ENCODE measurements around the gene NPC1L1. TPM values are rescaled to one million over a fixed set of nuclear protein-coding genes. Genes with fewer than 3 reads are reported as not detected.

NPC1L1 gene
- total RNA-seq, 3 donors from 2014 or later (not counting 1 experiment from before 2014, with no cell fraction given) = 0.10 to 0.16 TPM; not detected in 1

DNA sequence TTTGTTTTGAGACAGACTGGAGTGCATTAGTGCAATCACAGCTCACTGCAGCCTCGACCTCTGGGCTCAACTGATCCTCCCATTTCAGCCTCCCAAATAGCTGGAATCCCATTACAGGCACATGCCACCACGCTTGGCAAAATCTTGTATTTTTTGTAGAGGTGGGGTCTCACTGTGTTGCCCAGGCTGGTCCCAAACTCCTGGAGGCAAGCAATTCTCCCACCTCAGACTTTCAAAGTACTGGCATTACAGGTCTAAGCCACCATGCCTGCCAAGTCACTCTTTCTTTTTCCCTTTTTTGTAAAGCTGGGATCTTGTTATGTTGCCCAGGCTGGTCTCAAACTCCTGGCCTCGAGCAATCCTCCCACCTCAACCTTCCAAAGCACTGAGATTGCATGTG, 8.3 kb upstream of the NPC1L1 start:
- Mint-ChIP-seq H3K9me3 (no peaks in the 10 kb centered on the region), H3K27ac (no peak overlapping the region), H3K4me3 (no peak overlapping the region), H3K27me3 (ENCODE audit: low read depth in 2 of 2) (peaks cover 31 to 34% of the 10 kb centered on the region in 2 donors), H3K4me1 (no peaks in the 10 kb centered on the region), H3K36me3 (no peaks in the 10 kb centered on the region)
- H3K27me3 ChIP-seq (ENCODE audit: control insufficient read depth, insufficient read depth, low read length) = peaks cover 2% of the 10 kb centered on the region
- H3K36me3 ChIP-seq (ENCODE audit: control insufficient read depth, insufficient read depth, low read length) = no peaks in the 10 kb centered on the region
- WGBS (ENCODE audit: insufficient coverage) = 75% methylated on average over 2 of the region's 3 CpGs
- intact Hi-C loops (cut with micrococcal nuclease) = no loop called here
- H3K4me1 ChIP-seq (ENCODE audit: control insufficient read depth, insufficient read depth, low read length) = no peaks in the 10 kb centered on the region
- H3K27ac ChIP-seq (ENCODE audit: low read length) = no peak overlapping the region
- H3K4me3 ChIP-seq (ENCODE audit: low read length) = no peak overlapping the region
- DNase-seq (no peak), ATAC-seq (no peak)
- TF ChIP-seq CTCF (IDR thresholded peaks at IDR 0.05) = no peak
- no peaks in the 10 kb centered on the region for H3K9me3 ChIP-seq (ENCODE audit: control insufficient read depth, insufficient read depth, low read length)

GRCh38 chr7:44548893-44549292, 7.8 kb upstream of the NPC1L1 start:
- Mint-ChIP-seq H3K27me3 (ENCODE audit: low read depth in 2 of 2) (peaks cover 31 to 34% of the 10 kb centered on the region in 2 donors), H3K9me3 (no peaks in the 10 kb centered on the region), H3K36me3 (no peaks in the 10 kb centered on the region), H3K27ac (no peak overlapping the region), H3K4me1 (no peaks in the 10 kb centered on the region), H3K4me3 (no peak overlapping the region)
- Histone ChIP-seq H3K27me3 (ENCODE audit: control insufficient read depth, insufficient read depth, low read length) (peaks cover 2% of the 10 kb centered on the region), H3K9me3 (ENCODE audit: control insufficient read depth, insufficient read depth, low read length) (no peaks in the 10 kb centered on the region), H3K4me3 (ENCODE audit: low read length) (no peak overlapping the region), H3K4me1 (ENCODE audit: control insufficient read depth, insufficient read depth, low read length) (no peaks in the 10 kb centered on the region), H3K27ac (ENCODE audit: low read length) (no peak overlapping the region), H3K36me3 (ENCODE audit: control insufficient read depth, insufficient read depth, low read length) (no peaks in the 10 kb centered on the region)
- no peak for TF ChIP-seq CTCF (IDR thresholded peaks at IDR 0.05)
- ATAC-seq (no peak), DNase-seq (no peak)
- no CpG with 5 or more reads among the region's 3 CpGs for WGBS (ENCODE audit: insufficient coverage)
- intact Hi-C loops (cut with micrococcal nuclease) = no loop called here

GRCh38 chr7:44547536-44548231, 6.6 kb upstream of the NPC1L1 start:
- Mint-ChIP-seq H3K27ac (no peak overlapping the region), H3K27me3 (ENCODE audit: low read depth in 2 of 2) (peaks cover 27 to 34% of the 10 kb centered on the region in 2 donors), H3K9me3 (no peaks in the 10 kb centered on the region), H3K4me1 (no peaks in the 10 kb centered on the region), H3K4me3 (no peak overlapping the region), H3K36me3 (no peaks in the 10 kb centered on the region)
- ATAC-seq (no peak), DNase-seq (no peak)
- Histone ChIP-seq H3K36me3 (ENCODE audit: control insufficient read depth, insufficient read depth, low read length) (no peaks in the 10 kb centered on the region), H3K4me3 (ENCODE audit: low read length) (no peak overlapping the region), H3K4me1 (ENCODE audit: control insufficient read depth, insufficient read depth, low read length) (no peaks in the 10 kb centered on the region), H3K9me3 (ENCODE audit: control insufficient read depth, insufficient read depth, low read length) (no peaks in the 10 kb centered on the region), H3K27me3 (ENCODE audit: control insufficient read depth, insufficient read depth, low read length) (peaks cover 2% of the 10 kb centered on the region), H3K27ac (ENCODE audit: low read length) (no peak overlapping the region)
- no peak for TF ChIP-seq CTCF (IDR thresholded peaks at IDR 0.05)
- WGBS (ENCODE audit: insufficient coverage) = 68% methylated on average over 6 of the region's 6 CpGs
- intact Hi-C loops (cut with micrococcal nuclease) = no loop called here

Measured in natural killer cell (primary cell).